Natural killer cell (primary cell): ENCODE results near the gene AOPEP. TPM values are rescaled to one million over a fixed set of nuclear protein-coding genes. Genes with fewer than 3 reads are reported as not detected.

Experiments used
- ATAC-seq, 3 donors: fragments of 150-1000 bp in 2 of 3; fragments of 200-7000 bp in 1 of 3; cut with Tn5 transposase; 1 replicate in 1 of 3; 2 replicates in 2 of 3; pipeline ENCODE4 v1.10.0; 2021; ENCODE audit warnings: mild to moderate bottlenecking in 2 of 3, moderate library complexity in 2 of 3
- DNase-seq, 2 donors: peaks; one replicate each; pipeline versions ENCODE4 v3.0.0 to v3.0.0-alpha.2; 2013 to 2021; ENCODE audit warnings: mixed read lengths in 1 of 2
- H3K27ac ChIP-seq: one replicate; pipeline ENCODE4 v1.5.1; 2013; ENCODE audit warnings: mild to moderate bottlenecking, low read length
- H3K27me3 ChIP-seq: one replicate; pipeline ENCODE4 v1.6.1; 2013; ENCODE audit warnings: low read length; ENCODE audit not compliant: control insufficient read depth, insufficient read depth
- H3K36me3 ChIP-seq: one replicate; pipeline ENCODE4 v1.6.1; 2013; ENCODE audit warnings: low read length; ENCODE audit not compliant: control insufficient read depth, insufficient read depth
- H3K4me1 ChIP-seq: one replicate; pipeline ENCODE4 v1.6.1; 2013; ENCODE audit warnings: low read length; ENCODE audit not compliant: control insufficient read depth, insufficient read depth
- H3K4me3 ChIP-seq: one replicate; pipeline ENCODE4 v1.5.1; 2013; ENCODE audit warnings: low read length
- H3K9me3 ChIP-seq: one replicate; pipeline ENCODE4 v1.6.1; 2013; ENCODE audit warnings: low read length; ENCODE audit not compliant: control insufficient read depth, insufficient read depth
- H3K27ac Mint-ChIP-seq, 2 donors: one replicate each; pipeline ENCODE4 v1.8.0; 2022; ENCODE audit warnings: mild to moderate bottlenecking in 2 of 2, mixed read lengths in 2 of 2, moderate library complexity in 1 of 2
- H3K27me3 Mint-ChIP-seq, 2 donors: one replicate each; pipeline ENCODE4 v1.8.0; 2022; ENCODE audit warnings: low read depth in 2 of 2, mixed read lengths in 2 of 2
- H3K36me3 Mint-ChIP-seq: one replicate; pipeline ENCODE4 v1.8.0; 2022; ENCODE audit warnings: mixed read lengths
- H3K4me1 Mint-ChIP-seq, 2 donors: one replicate each; pipeline ENCODE4 v1.8.0; 2022; ENCODE audit warnings: mixed read lengths in 2 of 2
- H3K4me3 Mint-ChIP-seq: one replicate; pipeline ENCODE4 v1.8.0; 2022; ENCODE audit warnings: mild to moderate bottlenecking, moderate library complexity, mixed read lengths
- H3K9me3 Mint-ChIP-seq, 2 donors: one replicate each; pipeline ENCODE4 v1.8.0; 2022; ENCODE audit warnings: mixed read lengths in 2 of 2
- CTCF ChIP-seq: fragments of 200-600 bp; IDR thresholded peaks from one replicate; pipeline ENCODE4 v1.8.0; 2022; ENCODE audit warnings: antibody characterized with exemption
- whole genome bisulfite sequencing: methylation state at CpG from one replicate; pipeline ENCODE4 v1.1.7; 2013; ENCODE audit warnings: missing lambda C conversion rate; ENCODE audit not compliant: insufficient coverage; 5-methylcytosine and 5-hydroxymethylcytosine counted together
- intact Hi-C: fragments of 100-400 bp; cut with micrococcal nuclease; formaldehyde crosslinking; loops from one replicate; pipeline ENCODE4 v1.14.2; 2022
- total RNA-seq, 4 donors: library from RNA; stranded (reverse); fragments of 120-200 nt in 1 of 4; gene quantifications; one replicate each; pipeline versions ENCODE4 v1.2.3 to v1.2.4, GENCODE V29; 2013 to 2022

Gene AOPEP
- total RNA-seq, 3 donors from 2014 or later (not counting 1 experiment from before 2014, with no cell fraction given), result 20.1 to 22.6 (median 20.6) TPM

GRCh38 chr9:95133325-95133705, 406.8 kb downstream of the AOPEP start:
- Histone ChIP-seq H3K36me3 (no peaks in the 10 kb centered on the region), H3K27me3 (no peaks in the 10 kb centered on the region), H3K27ac (no peak overlapping the region), H3K4me1 (no peaks in the 10 kb centered on the region), H3K4me3 (no peak overlapping the region), H3K9me3 (no peaks in the 10 kb centered on the region)
- ATAC-seq (no peak), DNase-seq (no peak)
- no peaks in the 10 kb centered on the region for H3K9me3 Mint-ChIP-seq
- H3K4me3 Mint-ChIP-seq, result no peak overlapping the region
- H3K4me1 Mint-ChIP-seq, result peaks cover 5% of the 10 kb centered on the region in 2 donors
- no peaks in the 10 kb centered on the region for H3K27me3 Mint-ChIP-seq
- H3K27ac Mint-ChIP-seq, result no peak overlapping the region
- TF ChIP-seq CTCF, result no peak
- intact Hi-C loops, result no loop called here
- H3K36me3 Mint-ChIP-seq, result no peaks in the 10 kb centered on the region
- 97% methylated on average over 4 of the region's 4 CpGs for WGBS

- DNase-seq (no peak), ATAC-seq (no peak)
- Mint-ChIP-seq H3K9me3 (no peaks in the 10 kb centered on the region), H3K27me3 (no peaks in the 10 kb centered on the region), H3K4me1 (peaks cover 5% of the 10 kb centered on the region in 2 donors), H3K27ac (no peak overlapping the region), H3K36me3 (no peaks in the 10 kb centered on the region), H3K4me3 (no peak overlapping the region)
- Histone ChIP-seq H3K36me3 (no peaks in the 10 kb centered on the region), H3K4me3 (no peak overlapping the region), H3K27me3 (no peaks in the 10 kb centered on the region), H3K9me3 (no peaks in the 10 kb centered on the region), H3K4me1 (no peaks in the 10 kb centered on the region), H3K27ac (no peak overlapping the region)
- TF ChIP-seq CTCF, result no peak
- intact Hi-C loops, result no loop called here
- WGBS, result 94% methylated on average over 9 of the region's 9 CpGs
These were observed 408.0 kb downstream of the AOPEP start for GRCh38 chr9:95134457-95134881.

- Histone ChIP-seq H3K4me3 (no peak overlapping the region), H3K36me3 (no peaks in the 10 kb centered on the region), H3K27me3 (no peaks in the 10 kb centered on the region), H3K4me1 (no peaks in the 10 kb centered on the region), H3K9me3 (no peaks in the 10 kb centered on the region), H3K27ac (no peak overlapping the region)
- TF ChIP-seq CTCF, result no peak
- Mint-ChIP-seq H3K27me3 (no peaks in the 10 kb centered on the region), H3K4me3 (no peak overlapping the region), H3K4me1 (peaks cover 5% of the 10 kb centered on the region in 2 donors), H3K9me3 (no peaks in the 10 kb centered on the region), H3K27ac (no peak overlapping the region), H3K36me3 (no peaks in the 10 kb centered on the region)
- no peak for DNase-seq
- WGBS, result 99% methylated on average over 10 of the region's 10 CpGs
- no peak for ATAC-seq
- intact Hi-C loops, result no loop called here
These were observed 409.3 kb downstream of the AOPEP start for GRCh38 chr9:95135756-95136155.

Other genes with a start within 250 kb of the AOPEP start
- not detected for gene PCAT7, start 171.6 kb upstream of the AOPEP start, total RNA-seq
- gene FBP2, start 132.9 kb upstream of the AOPEP start, total RNA-seq, result not detected
- gene FBP1, start 87.2 kb upstream of the AOPEP start, total RNA-seq, result 10 to 100 TPM; 14.0 to 17.0 (median 15.5) TPM